ENCODE data around the gene CNOT8. TPM values are rescaled to one million over a fixed set of nuclear protein-coding genes. Genes with fewer than 3 reads are reported as not detected.
A peak's percentile ranks its signal among the peaks of the same experiment; 100 is the strongest.
"Not testable (repeated sequence)": the region's sequence is repeated elsewhere in the genome, so short reads cannot be mapped to it uniquely, and the experiment has no call there.

The CNOT8 gene
- polyA plus RNA-seq, 1 donor = 50.7 TPM

DNA sequence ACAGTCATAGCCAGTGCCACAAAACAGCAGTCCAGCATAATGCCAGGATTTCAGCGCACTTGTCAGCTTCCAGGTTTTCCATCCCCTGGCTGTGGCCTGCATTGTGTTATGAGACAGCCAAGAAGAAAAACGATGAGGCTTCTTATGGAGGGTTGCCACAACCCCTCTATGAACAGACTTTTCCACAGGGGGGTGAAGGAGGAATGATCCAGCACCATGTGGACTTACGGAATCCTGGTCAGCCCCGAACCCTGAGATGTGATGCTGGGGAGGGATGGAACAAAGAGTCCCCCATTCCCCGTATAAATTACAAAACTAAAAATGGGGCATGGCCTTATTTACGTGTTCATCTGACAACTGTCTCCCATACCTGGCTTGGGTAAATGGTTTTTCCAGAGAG lies 40.6 kb upstream of the CNOT8 start:
- H3K36me3 ChIP-seq (ENCODE audit: control insufficient read depth, insufficient read depth, low read length) = peaks cover 83% of the 10 kb centered on the region
- H3K27me3 ChIP-seq (ENCODE audit: control insufficient read depth, insufficient read depth, low read length) = no peaks in the 10 kb centered on the region
- WGBS (ENCODE audit: insufficient coverage, low lambda C conversion rate) = no CpG with 5 or more reads among the region's 6 CpGs
- peaks cover 3% of the 10 kb centered on the region for H3K4me1 ChIP-seq (ENCODE audit: control insufficient read depth, insufficient read depth, low read length)
- no peak overlapping the region for H3K4me3 ChIP-seq (ENCODE audit: low read length)
- DNase-seq = no peak
- no peak overlapping the region for H3K27ac ChIP-seq (ENCODE audit: low read length)
- H3K9me3 ChIP-seq (ENCODE audit: control insufficient read depth, low read depth, low read length) = no peaks in the 10 kb centered on the region

DNA sequence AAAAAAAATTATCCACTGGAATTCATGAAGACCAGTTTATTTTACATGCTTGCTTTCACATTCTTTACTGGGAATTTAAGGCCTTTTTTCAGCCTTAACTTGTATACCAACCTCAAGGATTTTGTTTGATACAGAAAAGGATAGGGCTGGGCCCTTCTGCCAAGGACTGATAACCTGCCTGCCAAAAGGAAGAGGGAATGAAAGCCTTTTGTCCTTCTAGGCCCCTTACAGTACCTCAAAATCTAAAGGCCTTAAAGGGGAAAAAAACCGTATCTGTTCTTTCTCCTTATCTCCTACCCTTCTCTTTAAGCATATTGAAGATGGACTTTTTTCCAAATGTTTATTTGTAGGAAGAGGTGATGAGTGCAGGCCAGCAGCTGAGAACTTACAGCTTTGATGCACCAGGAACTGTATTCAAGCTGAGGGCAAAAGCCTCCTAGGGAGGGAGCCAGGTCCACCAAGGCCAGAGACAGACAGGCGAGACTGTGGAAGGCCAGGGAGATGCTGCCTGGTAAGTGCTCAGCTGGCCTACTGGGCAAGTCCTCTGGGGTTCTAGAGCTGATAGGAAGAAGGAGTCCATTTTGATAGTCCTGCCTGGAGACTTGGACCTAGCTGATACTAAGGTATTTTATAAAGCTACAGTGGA lies 39.8 kb upstream of the CNOT8 start:
- H3K27me3 ChIP-seq (ENCODE audit: control insufficient read depth, insufficient read depth, low read length) = no peaks in the 10 kb centered on the region
- peaks cover 82% of the 10 kb centered on the region for H3K36me3 ChIP-seq (ENCODE audit: control insufficient read depth, insufficient read depth, low read length)
- peaks cover 3% of the 10 kb centered on the region for H3K4me1 ChIP-seq (ENCODE audit: control insufficient read depth, insufficient read depth, low read length)
- H3K9me3 ChIP-seq (ENCODE audit: control insufficient read depth, low read depth, low read length) = no peaks in the 10 kb centered on the region
- WGBS (ENCODE audit: insufficient coverage, low lambda C conversion rate) = no CpG with 5 or more reads among the region's 2 CpGs
- H3K4me3 ChIP-seq (ENCODE audit: low read length) = no peak overlapping the region
- no peak overlapping the region for H3K27ac ChIP-seq (ENCODE audit: low read length)
- DNase-seq = no peak

DNA sequence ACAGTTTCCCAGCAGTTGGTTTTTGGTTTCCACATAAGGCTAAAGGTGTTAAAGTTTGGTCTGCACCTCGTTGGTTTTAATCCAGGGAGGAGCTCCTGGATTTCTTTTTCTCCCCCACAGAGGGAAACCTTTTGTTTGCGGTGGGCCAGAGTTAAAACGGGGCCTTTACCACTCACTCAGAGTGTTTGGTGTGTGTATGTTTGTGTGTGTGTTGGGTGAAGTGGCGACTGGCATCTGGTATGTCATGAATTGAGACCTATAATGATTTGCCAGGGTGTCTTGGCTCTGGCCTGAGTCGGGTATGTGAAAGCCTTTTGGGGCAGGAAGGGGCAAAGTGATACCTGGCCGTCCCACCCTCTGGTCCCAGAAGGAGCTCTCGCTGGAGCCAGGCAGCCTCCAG lies 38.9 kb upstream of the CNOT8 start:
- no peak overlapping the region for H3K27ac ChIP-seq (ENCODE audit: low read length)
- peaks cover 11% of the 10 kb centered on the region for H3K4me1 ChIP-seq (ENCODE audit: control insufficient read depth, insufficient read depth, low read length)
- no peaks in the 10 kb centered on the region for H3K27me3 ChIP-seq (ENCODE audit: control insufficient read depth, insufficient read depth, low read length)
- WGBS (ENCODE audit: insufficient coverage, low lambda C conversion rate) = no CpG with 5 or more reads among the region's 7 CpGs
- no peak for DNase-seq
- peaks cover 81% of the 10 kb centered on the region for H3K36me3 ChIP-seq (ENCODE audit: control insufficient read depth, insufficient read depth, low read length)
- no peak overlapping the region for H3K4me3 ChIP-seq (ENCODE audit: low read length)
- H3K9me3 ChIP-seq (ENCODE audit: control insufficient read depth, low read depth, low read length) = no peaks in the 10 kb centered on the region

DNA sequence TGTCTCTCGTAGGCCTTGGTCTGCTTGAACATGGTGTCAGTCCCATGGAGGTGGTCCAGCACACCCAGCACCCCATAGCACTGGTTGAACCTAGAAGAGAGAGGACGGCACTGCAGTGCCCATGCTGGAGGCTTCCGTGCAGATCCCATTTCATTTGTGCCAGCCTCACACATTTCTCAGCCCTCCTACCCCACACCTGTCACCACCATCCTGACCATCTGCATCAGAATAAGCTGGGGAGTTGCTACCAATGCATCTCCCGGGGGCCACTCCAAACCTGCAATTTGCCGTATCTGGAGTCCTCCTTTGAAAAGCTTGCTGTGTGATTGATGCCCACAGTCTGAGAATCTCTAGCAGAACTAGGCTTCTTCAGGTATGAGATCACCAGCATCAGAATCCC lies 38.0 kb upstream of the CNOT8 start:
- no peak overlapping the region for H3K27ac ChIP-seq (ENCODE audit: low read length)
- H3K9me3 ChIP-seq (ENCODE audit: control insufficient read depth, low read depth, low read length) = no peaks in the 10 kb centered on the region
- peaks cover 75% of the 10 kb centered on the region for H3K36me3 ChIP-seq (ENCODE audit: control insufficient read depth, insufficient read depth, low read length)
- peaks cover 11% of the 10 kb centered on the region for H3K4me1 ChIP-seq (ENCODE audit: control insufficient read depth, insufficient read depth, low read length)
- no CpG with 5 or more reads among the region's 5 CpGs for WGBS (ENCODE audit: insufficient coverage, low lambda C conversion rate)
- DNase-seq = no peak
- H3K27me3 ChIP-seq (ENCODE audit: control insufficient read depth, insufficient read depth, low read length) = no peaks in the 10 kb centered on the region
- H3K4me3 ChIP-seq (ENCODE audit: low read length) = no peak overlapping the region

DNA sequence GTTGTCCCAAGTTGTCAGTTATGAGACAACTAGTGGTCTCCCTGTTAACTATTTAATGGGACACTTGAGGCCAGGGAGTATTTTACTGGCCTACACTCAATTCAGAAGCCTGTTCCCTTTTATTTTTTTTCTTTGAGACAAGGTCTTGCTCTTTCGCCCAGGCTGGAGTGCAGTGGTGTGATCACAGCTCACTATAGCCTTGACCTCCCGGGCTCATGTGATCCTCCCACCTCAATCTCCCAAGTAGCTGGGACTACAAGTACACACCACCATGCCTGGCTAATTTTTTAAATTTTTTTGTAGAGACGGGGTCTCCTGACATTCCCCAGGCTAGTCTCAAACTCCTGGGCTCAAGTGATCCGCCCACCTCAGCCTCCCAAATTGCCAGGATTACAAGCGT lies 35.5 kb upstream of the CNOT8 start:
- H3K9me3 ChIP-seq (ENCODE audit: control insufficient read depth, low read depth, low read length); H3K27me3 ChIP-seq (ENCODE audit: control insufficient read depth, insufficient read depth, low read length); DNase-seq; H3K27ac ChIP-seq (ENCODE audit: low read length); H3K4me3 ChIP-seq (ENCODE audit: low read length): not testable (repeated sequence)
- WGBS (ENCODE audit: insufficient coverage, low lambda C conversion rate) = 100% methylated on average over 1 of the region's 5 CpGs
- Histone ChIP-seq H3K4me1 (ENCODE audit: control insufficient read depth, insufficient read depth, low read length) (peaks cover 11% of the 10 kb centered on the region), H3K36me3 (ENCODE audit: control insufficient read depth, insufficient read depth, low read length) (peaks cover 55% of the 10 kb centered on the region)

DNA sequence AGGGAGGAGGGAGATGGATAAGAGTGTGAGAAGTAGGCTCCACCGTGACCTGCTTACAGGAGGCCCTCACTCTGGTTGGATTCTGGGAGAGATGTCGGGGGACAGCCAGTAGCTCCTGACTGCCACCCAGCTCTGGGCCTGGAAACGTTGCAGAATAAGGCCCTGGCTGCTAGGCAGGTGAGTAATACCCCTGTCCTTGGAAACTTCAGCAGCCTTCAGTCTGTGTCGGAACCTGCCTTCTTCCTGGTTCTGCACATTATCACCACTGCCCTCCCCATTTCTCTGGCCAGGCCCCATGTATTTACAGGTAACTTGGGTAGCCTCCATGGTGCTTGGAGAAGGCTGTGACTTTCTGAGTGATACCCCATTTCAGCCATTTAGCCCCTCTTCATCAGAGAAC lies 34.8 kb upstream of the CNOT8 start:
- WGBS (ENCODE audit: insufficient coverage, low lambda C conversion rate) = no CpG with 5 or more reads among the region's 4 CpGs
- H3K27me3 ChIP-seq (ENCODE audit: control insufficient read depth, insufficient read depth, low read length) = no peaks in the 10 kb centered on the region
- no peaks in the 10 kb centered on the region for H3K9me3 ChIP-seq (ENCODE audit: control insufficient read depth, low read depth, low read length)
- H3K27ac ChIP-seq (ENCODE audit: low read length) = no peak overlapping the region
- no peak for DNase-seq
- no peak overlapping the region for H3K4me3 ChIP-seq (ENCODE audit: low read length)
- peaks cover 57% of the 10 kb centered on the region for H3K36me3 ChIP-seq (ENCODE audit: control insufficient read depth, insufficient read depth, low read length)
- peaks cover 11% of the 10 kb centered on the region for H3K4me1 ChIP-seq (ENCODE audit: control insufficient read depth, insufficient read depth, low read length)

DNA sequence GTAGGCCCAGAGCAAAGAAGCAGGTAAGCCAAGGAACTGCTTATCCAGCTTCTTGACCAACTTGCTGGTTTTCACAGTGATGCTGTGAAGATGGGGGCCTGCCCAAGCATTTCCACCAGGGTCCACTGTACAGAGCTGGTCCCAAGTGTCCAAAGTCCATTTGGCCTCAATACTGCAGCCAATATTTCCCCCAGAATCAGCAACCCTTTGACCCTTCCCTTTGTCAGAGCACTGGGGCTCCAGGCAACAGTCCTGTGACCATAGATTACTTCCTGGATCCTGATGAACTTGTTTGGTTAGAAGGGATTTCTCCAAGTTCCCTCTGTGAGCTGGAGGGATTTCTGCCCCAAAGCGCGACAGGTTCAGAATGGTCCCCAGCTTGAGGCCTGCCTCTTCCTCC lies 34.4 kb upstream of the CNOT8 start:
- H3K9me3 ChIP-seq (ENCODE audit: control insufficient read depth, low read depth, low read length) = no peaks in the 10 kb centered on the region
- H3K4me3 ChIP-seq (ENCODE audit: low read length) = no peak overlapping the region
- peaks cover 57% of the 10 kb centered on the region for H3K36me3 ChIP-seq (ENCODE audit: control insufficient read depth, insufficient read depth, low read length)
- H3K4me1 ChIP-seq (ENCODE audit: control insufficient read depth, insufficient read depth, low read length) = peaks cover 9% of the 10 kb centered on the region
- DNase-seq = peak in 1 of 2 donors; percentile 40
- H3K27me3 ChIP-seq (ENCODE audit: control insufficient read depth, insufficient read depth, low read length) = no peaks in the 10 kb centered on the region
- no CpG with 5 or more reads among the region's 2 CpGs for whole genome bisulfite sequencing (ENCODE audit: insufficient coverage, low lambda C conversion rate)
- H3K27ac ChIP-seq (ENCODE audit: low read length) = no peak overlapping the region

DNA sequence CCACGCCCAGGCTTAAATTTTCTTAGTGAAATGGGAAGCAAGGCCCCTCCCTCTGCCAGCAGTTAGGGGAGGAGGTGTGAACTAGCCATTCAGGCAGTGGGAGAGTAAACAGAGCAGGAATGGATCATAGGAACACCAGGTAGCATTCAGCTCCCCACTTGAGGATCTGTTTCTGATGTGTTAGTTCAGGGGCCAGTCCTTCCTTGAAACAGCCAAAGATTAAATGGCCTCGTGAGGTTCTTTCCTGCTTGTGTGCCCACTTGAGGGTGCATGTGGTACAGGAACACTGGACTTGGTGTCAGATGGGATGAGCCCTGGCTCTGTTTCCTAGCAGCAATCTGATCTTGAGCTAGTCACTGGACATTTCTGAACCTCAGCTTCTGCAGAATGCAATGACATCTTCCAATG lies 29.2 kb upstream of the CNOT8 start:
- H3K27ac ChIP-seq (ENCODE audit: low read length) = no peak overlapping the region
- no peaks in the 10 kb centered on the region for H3K9me3 ChIP-seq (ENCODE audit: control insufficient read depth, low read depth, low read length)
- H3K4me1 ChIP-seq (ENCODE audit: control insufficient read depth, insufficient read depth, low read length) = peaks cover 2% of the 10 kb centered on the region
- no peak for DNase-seq
- WGBS (ENCODE audit: insufficient coverage, low lambda C conversion rate) = no CpG with 5 or more reads among the region's 2 CpGs
- peaks cover 38% of the 10 kb centered on the region for H3K36me3 ChIP-seq (ENCODE audit: control insufficient read depth, insufficient read depth, low read length)
- H3K4me3 ChIP-seq (ENCODE audit: low read length) = no peak overlapping the region
- no peaks in the 10 kb centered on the region for H3K27me3 ChIP-seq (ENCODE audit: control insufficient read depth, insufficient read depth, low read length)

DNA sequence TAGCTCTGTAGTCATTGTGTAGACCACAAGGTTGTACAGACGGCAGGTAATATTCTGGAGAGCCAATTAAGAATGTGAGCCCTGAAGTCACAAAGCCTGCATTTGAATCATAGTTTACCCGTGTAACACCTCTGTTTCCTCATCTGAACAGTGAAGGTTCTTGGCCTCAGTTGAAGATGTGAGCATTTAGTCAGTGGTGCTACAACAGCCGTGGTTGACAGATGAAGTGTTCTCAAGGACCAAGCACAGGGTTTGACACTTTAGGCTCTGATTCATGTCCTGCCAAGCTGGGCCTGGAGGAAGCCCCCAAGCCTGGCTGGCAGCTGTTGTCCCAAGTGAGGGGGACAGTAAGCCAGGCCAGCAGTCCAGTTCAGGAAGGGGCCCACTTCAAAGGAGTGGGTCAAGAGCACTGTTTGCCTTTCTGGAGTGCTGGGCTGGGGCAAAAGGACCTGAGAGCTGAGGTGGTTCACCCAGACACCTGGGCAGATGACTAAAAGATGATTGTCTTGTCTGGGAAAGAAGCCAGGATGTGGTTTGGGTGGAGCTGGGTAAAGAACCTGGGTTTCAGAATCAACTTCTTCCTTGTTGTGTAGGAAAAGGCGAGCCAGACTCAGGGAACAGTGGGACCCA lies 28.7 kb upstream of the CNOT8 start:
- WGBS (ENCODE audit: insufficient coverage, low lambda C conversion rate) = 80% methylated on average over 1 of the region's 4 CpGs
- Histone ChIP-seq H3K36me3 (ENCODE audit: control insufficient read depth, insufficient read depth, low read length) (peaks cover 33% of the 10 kb centered on the region), H3K4me1 (ENCODE audit: control insufficient read depth, insufficient read depth, low read length) (peaks cover 4% of the 10 kb centered on the region), H3K9me3 (ENCODE audit: control insufficient read depth, low read depth, low read length) (no peaks in the 10 kb centered on the region), H3K27me3 (ENCODE audit: control insufficient read depth, insufficient read depth, low read length) (no peaks in the 10 kb centered on the region), H3K27ac (ENCODE audit: low read length) (no peak overlapping the region), H3K4me3 (ENCODE audit: low read length) (no peak overlapping the region)
- no peak for DNase-seq

DNA sequence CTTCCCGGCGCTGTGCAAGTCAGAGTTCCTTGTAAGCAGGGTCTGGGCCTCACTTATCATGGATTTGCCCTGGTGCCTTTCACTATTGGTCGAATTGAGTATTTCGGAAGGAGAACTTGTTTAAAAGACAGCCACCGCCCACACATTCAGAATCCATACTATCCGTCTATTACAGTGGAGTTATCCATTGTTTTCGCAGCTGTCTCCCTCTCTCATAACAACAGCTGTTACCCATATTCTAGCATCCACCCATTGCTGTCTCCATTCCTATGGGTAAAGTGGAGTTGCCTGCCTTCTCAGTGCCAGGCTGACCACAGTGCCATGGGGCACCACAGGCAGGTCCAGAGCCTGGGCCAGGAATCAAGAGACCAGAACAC lies 28.2 kb upstream of the CNOT8 start:
- no peak overlapping the region for H3K27ac ChIP-seq (ENCODE audit: low read length)
- WGBS (ENCODE audit: insufficient coverage, low lambda C conversion rate) = no CpG with 5 or more reads among the region's 7 CpGs

DNA sequence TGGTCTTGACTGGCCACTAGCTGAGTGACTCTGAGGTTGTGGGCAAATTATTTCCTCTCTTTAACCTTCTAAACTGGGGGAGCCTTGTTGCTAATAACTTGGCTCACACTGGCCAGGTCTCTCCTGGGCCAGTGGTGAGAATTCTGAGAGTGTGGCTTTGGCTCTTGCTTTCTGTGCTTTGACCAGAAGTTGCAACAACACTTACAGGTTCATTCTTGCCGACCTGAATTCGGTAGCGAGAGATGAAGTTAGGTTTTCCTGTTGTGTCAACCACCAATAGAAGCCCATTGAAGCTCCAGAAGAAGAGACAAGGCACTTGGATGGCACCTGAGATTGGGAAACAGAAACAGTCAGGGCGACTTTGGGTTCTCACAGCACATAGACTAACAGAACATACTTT lies 27.8 kb upstream of the CNOT8 start:
- DNase-seq = no peak
- Histone ChIP-seq H3K27ac (ENCODE audit: low read length) (no peak overlapping the region), H3K4me1 (ENCODE audit: control insufficient read depth, insufficient read depth, low read length) (peaks cover 10% of the 10 kb centered on the region), H3K27me3 (ENCODE audit: control insufficient read depth, insufficient read depth, low read length) (no peaks in the 10 kb centered on the region), H3K4me3 (ENCODE audit: low read length) (no peak overlapping the region), H3K9me3 (ENCODE audit: control insufficient read depth, low read depth, low read length) (no peaks in the 10 kb centered on the region), H3K36me3 (ENCODE audit: control insufficient read depth, insufficient read depth, low read length) (peaks cover 33% of the 10 kb centered on the region)
- WGBS (ENCODE audit: insufficient coverage, low lambda C conversion rate) = no CpG with 5 or more reads among the region's 4 CpGs

More for the DNA sequence above, 28.2 kb upstream of the CNOT8 start:
- Histone ChIP-seq H3K36me3 (ENCODE audit: control insufficient read depth, insufficient read depth, low read length) (peaks cover 33% of the 10 kb centered on the region), H3K4me1 (ENCODE audit: control insufficient read depth, insufficient read depth, low read length) (peaks cover 8% of the 10 kb centered on the region), H3K4me3 (ENCODE audit: low read length) (no peak overlapping the region), H3K27me3 (ENCODE audit: control insufficient read depth, insufficient read depth, low read length) (no peaks in the 10 kb centered on the region), H3K9me3 (ENCODE audit: control insufficient read depth, low read depth, low read length) (no peaks in the 10 kb centered on the region)
- no peak for DNase-seq

All from large intestine (tissue), 3 donors.